ENCODE results near the gene YTHDF1.

Gene YTHDF1

GRCh38 chr20:63225082-63225454, 9.1 kb upstream of the YTHDF1 start:
- no peak for DNase-seq
- Histone ChIP-seq H3K36me3 (ENCODE audit: control insufficient read depth in 1 of 2, insufficient read depth in 2 of 2, low read depth in 1 of 2, low read length in 2 of 2) (no peaks in the 10 kb centered on the region), H3K4ac (ENCODE audit: low read depth in 1 of 2, low read length in 2 of 2) (no peak overlapping the region), H2AFZ (ENCODE audit: low read depth, low read length) (no peak overlapping the region), H3K4me2 (ENCODE audit: low read length, poor library complexity, severe bottlenecking) (no peak overlapping the region), H3K27me3 (ENCODE audit: control insufficient read depth in 1 of 2, insufficient read depth in 1 of 2, low read length in 2 of 2) (peaks cover 14 to 48% of the 10 kb centered on the region in 2 experiments), H2BK5ac (ENCODE audit: low read depth, low read length, poor library complexity, severe bottlenecking) (peak overlapping the region; percentile 83), H3K4me1 (ENCODE audit: control insufficient read depth, insufficient read depth, low read depth, low read length) (peaks cover 42% of the 10 kb centered on the region), H2BK12ac (ENCODE audit: low read length in 2 of 2) (no peak overlapping the region), H3K23ac (ENCODE audit: low read length in 2 of 2) (no peak overlapping the region), H3K18ac (ENCODE audit: low read depth in 1 of 2, low read length in 2 of 2) (no peak overlapping the region), H2AK5ac (ENCODE audit: low read length, severe bottlenecking) (peak overlapping the region; percentile 31), H3K27ac (ENCODE audit: low read length, poor library complexity, severe bottlenecking) (peak overlapping the region; percentile 86), H3K4me3 (ENCODE audit: insufficient read depth in 1 of 2, low read depth in 1 of 2, low read length in 2 of 2) (no peak overlapping the region), H3K14ac (ENCODE audit: low read length in 2 of 2) (no peak overlapping the region), H4K8ac (ENCODE audit: low read length) (no peak overlapping the region), H2BK15ac (ENCODE audit: low read depth, poor library complexity, severe bottlenecking) (no peak overlapping the region), H3K9ac (ENCODE audit: low read length) (no peak overlapping the region), H3K9me3 (ENCODE audit: control insufficient read depth, low read length) (no peaks in the 10 kb centered on the region), H4K91ac (ENCODE audit: low read length) (no peak overlapping the region), H3K79me1 (replicated peaks; ENCODE audit: low read length, poor library complexity, severe bottlenecking) (no peaks in the 10 kb centered on the region), H2BK120ac (ENCODE audit: low read depth, low read length) (no peak overlapping the region)
- 59% methylated on average over 5 of the region's 7 CpGs for WGBS

DNA sequence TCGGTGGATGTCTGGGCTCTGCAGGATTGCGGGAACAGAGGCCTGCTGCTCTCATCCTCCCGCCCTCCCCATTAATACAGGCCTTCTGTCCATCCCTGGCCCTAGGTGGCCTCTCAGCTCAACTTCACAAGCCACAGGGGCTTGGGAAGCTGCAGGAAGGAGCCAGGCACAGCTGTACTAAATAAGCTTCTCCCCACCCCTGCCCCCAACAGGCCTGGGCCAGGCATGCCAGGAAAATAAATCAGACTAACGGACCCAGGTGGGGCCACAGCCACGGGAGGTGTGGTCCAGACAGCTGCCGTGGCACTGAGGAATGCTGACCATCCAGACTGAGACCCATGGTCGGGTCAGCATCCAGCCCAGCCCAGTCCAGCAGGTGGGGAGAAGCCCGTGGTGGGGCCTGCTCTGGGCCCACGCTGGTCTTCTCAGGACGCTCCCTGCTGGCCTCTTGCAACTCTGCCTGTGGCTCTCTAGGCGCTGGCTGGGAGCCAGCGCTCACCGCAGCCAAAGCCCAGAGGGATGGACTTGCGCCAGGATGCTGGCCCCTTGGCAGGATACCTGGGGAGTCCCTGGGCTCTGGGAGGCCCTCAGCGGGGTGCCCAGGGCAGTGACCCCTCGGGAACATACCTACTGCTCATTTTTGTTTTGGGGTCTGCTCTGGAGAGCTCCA, 8.6 kb upstream of the YTHDF1 start:
- H2BK15ac ChIP-seq (ENCODE audit: low read depth, poor library complexity, severe bottlenecking): peak overlapping the region; percentile 12
- H3K18ac ChIP-seq (ENCODE audit: low read depth in 1 of 2, low read length in 2 of 2): no peak overlapping the region
- H3K36me3 ChIP-seq (ENCODE audit: control insufficient read depth in 1 of 2, insufficient read depth in 2 of 2, low read depth in 1 of 2, low read length in 2 of 2): no peaks in the 10 kb centered on the region
- peak overlapping the region; percentile 69 for H2AK5ac ChIP-seq (ENCODE audit: low read length, severe bottlenecking)
- peaks cover 19 to 53% of the 10 kb centered on the region in 2 experiments for H3K27me3 ChIP-seq (ENCODE audit: control insufficient read depth in 1 of 2, insufficient read depth in 1 of 2, low read length in 2 of 2)
- H3K27ac ChIP-seq (ENCODE audit: low read length, poor library complexity, severe bottlenecking): peak overlapping the region; percentile 86
- peak; percentile 61 for DNase-seq
- no peak overlapping the region for H3K23ac ChIP-seq (ENCODE audit: low read length in 2 of 2)
- H3K14ac ChIP-seq (ENCODE audit: low read length in 2 of 2): peak overlapping the region in 1 of 2 experiments; percentile 47
- H3K4me2 ChIP-seq (ENCODE audit: low read length, poor library complexity, severe bottlenecking): no peak overlapping the region
- H3K79me1 ChIP-seq (replicated peaks; ENCODE audit: low read length, poor library complexity, severe bottlenecking): no peaks in the 10 kb centered on the region
- H3K4ac ChIP-seq (ENCODE audit: low read depth in 1 of 2, low read length in 2 of 2): peak overlapping the region in 1 of 2 experiments; percentile 37
- no peak overlapping the region for H2BK12ac ChIP-seq (ENCODE audit: low read length in 2 of 2)
- H3K9ac ChIP-seq (ENCODE audit: low read length): no peak overlapping the region
- peak overlapping the region; percentile 36 for H2AFZ ChIP-seq (ENCODE audit: low read depth, low read length)
- H4K8ac ChIP-seq (ENCODE audit: low read length): no peak overlapping the region
- 52% methylated on average over 16 of the region's 16 CpGs for WGBS
- no peak overlapping the region for H3K4me3 ChIP-seq (ENCODE audit: insufficient read depth in 1 of 2, low read depth in 1 of 2, low read length in 2 of 2)
- H4K91ac ChIP-seq (ENCODE audit: low read length): no peak overlapping the region
- H3K9me3 ChIP-seq (ENCODE audit: control insufficient read depth, low read length): no peaks in the 10 kb centered on the region
- H3K4me1 ChIP-seq (ENCODE audit: control insufficient read depth, insufficient read depth, low read depth, low read length): peaks cover 42% of the 10 kb centered on the region
- H2BK5ac ChIP-seq (ENCODE audit: low read depth, low read length, poor library complexity, severe bottlenecking): peak overlapping the region; percentile 83
- H2BK120ac ChIP-seq (ENCODE audit: low read depth, low read length): no peak overlapping the region

GRCh38 chr20:63223826-63224207, 7.9 kb upstream of the YTHDF1 start:
- Histone ChIP-seq H3K79me1 (replicated peaks; ENCODE audit: low read length, poor library complexity, severe bottlenecking) (no peaks in the 10 kb centered on the region), H3K36me3 (ENCODE audit: control insufficient read depth in 1 of 2, insufficient read depth in 2 of 2, low read depth in 1 of 2, low read length in 2 of 2) (no peaks in the 10 kb centered on the region), H2AK5ac (ENCODE audit: low read length, severe bottlenecking) (peak overlapping the region; percentile 69), H4K8ac (ENCODE audit: low read length) (no peak overlapping the region), H3K4me1 (ENCODE audit: control insufficient read depth, insufficient read depth, low read depth, low read length) (peaks cover 39% of the 10 kb centered on the region), H2BK5ac (ENCODE audit: low read depth, low read length, poor library complexity, severe bottlenecking) (peak overlapping the region; percentile 74), H3K23ac (ENCODE audit: low read length in 2 of 2) (no peak overlapping the region), H2AFZ (ENCODE audit: low read depth, low read length) (no peak overlapping the region), H3K4me3 (ENCODE audit: insufficient read depth in 1 of 2, low read depth in 1 of 2, low read length in 2 of 2) (no peak overlapping the region), H2BK120ac (ENCODE audit: low read depth, low read length) (no peak overlapping the region), H2BK15ac (ENCODE audit: low read depth, poor library complexity, severe bottlenecking) (no peak overlapping the region), H3K27me3 (ENCODE audit: control insufficient read depth in 1 of 2, insufficient read depth in 1 of 2, low read length in 2 of 2) (peaks cover 22 to 53% of the 10 kb centered on the region in 2 experiments), H4K91ac (ENCODE audit: low read length) (no peak overlapping the region), H2BK12ac (ENCODE audit: low read length in 2 of 2) (peak overlapping the region in 1 of 2 experiments; percentile 2), H3K4me2 (ENCODE audit: low read length, poor library complexity, severe bottlenecking) (no peak overlapping the region), H3K9me3 (ENCODE audit: control insufficient read depth, low read length) (no peaks in the 10 kb centered on the region), H3K4ac (ENCODE audit: low read depth in 1 of 2, low read length in 2 of 2) (no peak overlapping the region), H3K27ac (ENCODE audit: low read length, poor library complexity, severe bottlenecking) (peak overlapping the region; percentile 86), H3K14ac (ENCODE audit: low read length in 2 of 2) (no peak overlapping the region), H3K18ac (ENCODE audit: low read depth in 1 of 2, low read length in 2 of 2) (no peak overlapping the region), H3K9ac (ENCODE audit: low read length) (no peak overlapping the region)
- DNase-seq: no peak
- WGBS: 88% methylated on average over 5 of the region's 6 CpGs

DNA sequence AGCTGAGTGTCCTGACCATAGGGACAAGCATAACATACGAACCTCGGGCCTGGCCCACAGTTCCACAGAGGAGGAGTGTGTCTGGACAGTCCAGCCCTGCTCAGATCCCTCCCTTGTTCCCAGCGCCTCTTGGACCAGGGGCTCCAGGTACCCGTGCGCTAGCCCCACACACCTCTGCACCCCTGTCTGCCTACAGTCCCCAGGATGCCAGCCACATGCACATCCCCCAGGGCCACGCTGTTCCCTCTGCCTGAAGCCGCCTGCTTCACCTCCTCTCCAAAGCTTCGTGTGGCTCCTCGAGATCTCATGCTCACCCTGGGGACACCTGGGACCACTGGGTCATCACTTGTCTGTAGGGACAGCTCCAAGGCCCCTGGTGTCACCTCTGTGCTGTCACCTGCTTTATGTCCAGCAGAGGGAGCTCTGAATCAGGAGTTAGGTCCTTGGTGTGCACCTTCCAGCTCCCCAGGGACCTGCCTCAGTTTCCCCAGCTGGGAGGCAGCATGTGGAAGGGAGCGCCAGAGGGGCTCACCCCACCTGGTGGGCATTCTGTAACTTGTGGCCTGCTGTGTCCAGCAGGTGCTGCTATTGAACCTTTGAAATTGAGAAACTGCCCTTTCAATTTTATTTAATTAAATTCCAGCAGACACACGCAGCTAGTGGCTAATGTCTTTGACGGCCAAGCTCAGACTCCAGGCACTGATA, 7.3 kb upstream of the YTHDF1 start:
- Histone ChIP-seq H3K4me2 (ENCODE audit: low read length, poor library complexity, severe bottlenecking) (no peak overlapping the region), H4K8ac (ENCODE audit: low read length) (no peak overlapping the region), H3K27ac (ENCODE audit: low read length, poor library complexity, severe bottlenecking) (peak overlapping the region; percentile 86), H3K36me3 (ENCODE audit: control insufficient read depth in 1 of 2, insufficient read depth in 2 of 2, low read depth in 1 of 2, low read length in 2 of 2) (no peaks in the 10 kb centered on the region), H2BK5ac (ENCODE audit: low read depth, low read length, poor library complexity, severe bottlenecking) (no peak overlapping the region), H3K79me1 (replicated peaks; ENCODE audit: low read length, poor library complexity, severe bottlenecking) (no peaks in the 10 kb centered on the region), H2AFZ (ENCODE audit: low read depth, low read length) (no peak overlapping the region), H2BK15ac (ENCODE audit: low read depth, poor library complexity, severe bottlenecking) (no peak overlapping the region), H3K4me1 (ENCODE audit: control insufficient read depth, insufficient read depth, low read depth, low read length) (peaks cover 37% of the 10 kb centered on the region), H3K9ac (ENCODE audit: low read length) (no peak overlapping the region), H3K27me3 (ENCODE audit: control insufficient read depth in 1 of 2, insufficient read depth in 1 of 2, low read length in 2 of 2) (peaks cover 22 to 48% of the 10 kb centered on the region in 2 experiments), H3K9me3 (ENCODE audit: control insufficient read depth, low read length) (no peaks in the 10 kb centered on the region), H3K4ac (ENCODE audit: low read depth in 1 of 2, low read length in 2 of 2) (no peak overlapping the region), H2BK12ac (ENCODE audit: low read length in 2 of 2) (no peak overlapping the region), H3K14ac (ENCODE audit: low read length in 2 of 2) (no peak overlapping the region), H2AK5ac (ENCODE audit: low read length, severe bottlenecking) (peak overlapping the region; percentile 69), H3K4me3 (ENCODE audit: insufficient read depth in 1 of 2, low read depth in 1 of 2, low read length in 2 of 2) (no peak overlapping the region), H2BK120ac (ENCODE audit: low read depth, low read length) (no peak overlapping the region), H3K18ac (ENCODE audit: low read depth in 1 of 2, low read length in 2 of 2) (no peak overlapping the region), H3K23ac (ENCODE audit: low read length in 2 of 2) (no peak overlapping the region), H4K91ac (ENCODE audit: low read length) (no peak overlapping the region)
- DNase-seq: peak; percentile 58
- WGBS: 47% methylated on average over 12 of the region's 12 CpGs

All from mesenchymal stem cell (in vitro differentiated cells and primary cell).